GM18519 (cell line): Measurements from ENCODE around the gene MYH15.

ENCODE experiments used
- ATAC-seq: cut with Tn5 transposase; IDR thresholded peaks from one replicate; pipeline ENCODE4 v1.9.1; 2021; ENCODE audit warnings: mild to moderate bottlenecking, moderate library complexity; ENCODE audit not compliant: unreplicated experiment, low FRiP score

Gene MYH15

DNA sequence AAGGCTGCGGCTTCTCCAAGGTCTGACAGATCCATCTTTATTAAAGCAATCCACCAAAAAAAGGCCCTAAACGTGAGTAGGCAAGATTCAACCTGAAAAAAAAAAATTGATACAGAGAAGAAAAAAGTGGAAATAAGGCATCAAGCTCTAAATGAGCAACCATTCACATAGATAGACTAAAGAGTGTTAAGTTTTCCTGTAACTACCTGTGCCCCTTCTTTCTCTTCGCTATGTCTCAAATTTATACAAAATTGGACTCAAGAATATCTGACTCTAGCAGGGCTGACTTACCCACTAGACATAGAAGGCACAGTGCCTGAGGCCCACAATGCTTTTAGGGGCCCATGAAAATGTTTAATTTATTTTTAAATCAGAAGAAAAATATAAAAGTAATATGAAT lies at the start of gene MYH15:
MYH15 (minus strand) TSS at position 101 of the 400 bp plus-strand sequence; CDS start at position 35, 66 bp downstream.
- no peak for ATAC-seq

DNA sequence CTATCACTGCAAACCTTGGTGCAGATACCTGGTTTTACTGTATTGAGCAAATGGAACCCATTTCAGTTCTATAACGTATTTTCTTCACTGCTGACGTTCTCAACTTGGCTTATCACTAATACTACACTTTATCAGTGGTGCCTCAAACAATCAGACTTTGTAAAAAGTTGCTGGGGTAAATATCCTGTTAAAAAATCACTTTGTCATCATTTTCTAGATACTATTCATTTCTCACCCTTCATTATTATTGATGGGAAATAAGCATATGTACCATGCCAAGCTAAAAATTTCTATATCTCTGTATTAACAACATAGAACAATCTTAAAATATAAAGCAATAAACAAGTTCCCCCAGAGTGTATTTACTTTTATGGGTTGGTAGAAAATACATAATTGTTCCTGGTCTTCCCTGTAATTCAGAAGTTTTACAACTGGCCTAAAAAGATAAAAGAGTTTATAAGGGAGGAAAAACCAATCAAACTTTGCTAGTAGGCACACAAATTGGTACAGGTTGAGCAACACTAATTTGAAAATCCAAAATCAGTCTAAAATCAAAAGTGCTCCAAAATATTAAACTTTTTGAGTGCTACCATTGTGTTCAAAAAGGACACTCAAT lies 45.7 kb upstream of the MYH15 start:
- ATAC-seq = no peak

DNA sequence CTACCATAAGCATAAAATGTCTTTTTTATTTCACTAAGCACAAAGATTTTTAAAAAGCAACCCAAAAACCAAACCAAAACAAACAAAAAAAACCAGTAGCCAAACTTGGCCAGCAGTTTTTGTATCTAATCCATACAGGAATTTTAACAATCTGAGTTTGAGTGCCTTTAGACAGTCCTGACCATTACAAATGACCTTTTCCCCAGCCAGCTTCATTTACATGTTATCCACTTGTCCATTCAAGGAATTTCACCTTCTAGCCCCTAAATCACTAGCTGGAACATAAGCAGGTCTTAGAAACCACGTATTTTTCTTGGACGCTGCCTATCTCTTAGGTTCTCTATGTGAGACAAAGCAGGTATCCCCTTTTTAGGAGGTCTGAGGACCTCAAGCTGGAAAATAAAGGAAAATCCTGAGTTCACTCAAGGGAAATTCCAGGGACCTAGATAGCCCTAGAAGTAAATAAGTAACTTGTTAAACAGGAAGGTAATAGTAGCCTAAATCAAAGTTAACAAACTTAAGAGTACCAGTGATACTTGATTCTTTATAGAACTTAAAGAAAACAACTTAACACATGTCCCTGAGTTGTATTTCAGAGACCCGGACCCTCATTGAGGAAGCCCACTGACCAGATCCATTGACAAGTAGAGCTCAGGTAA lies 44.6 kb upstream of the MYH15 start:
- ATAC-seq = no peak

DNA sequence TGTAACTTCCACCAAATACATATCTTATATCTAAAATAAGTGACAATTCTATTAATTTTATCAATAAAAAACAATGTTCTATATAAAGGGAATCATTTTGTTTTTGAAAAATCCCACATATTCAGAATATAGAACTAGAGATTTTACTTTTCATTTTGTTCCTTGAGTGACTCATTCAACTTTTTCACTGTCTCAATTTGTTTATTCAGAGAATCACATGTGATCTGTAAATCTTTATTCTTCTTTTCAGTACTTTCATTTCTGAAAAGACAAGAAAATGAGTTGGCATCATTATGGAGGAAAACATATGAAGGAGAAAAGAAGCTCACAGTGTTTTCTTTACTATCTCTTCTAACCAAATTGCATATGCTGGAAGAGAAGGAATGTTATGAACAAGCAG lies 43.8 kb upstream of the MYH15 start:
- no peak for ATAC-seq

DNA sequence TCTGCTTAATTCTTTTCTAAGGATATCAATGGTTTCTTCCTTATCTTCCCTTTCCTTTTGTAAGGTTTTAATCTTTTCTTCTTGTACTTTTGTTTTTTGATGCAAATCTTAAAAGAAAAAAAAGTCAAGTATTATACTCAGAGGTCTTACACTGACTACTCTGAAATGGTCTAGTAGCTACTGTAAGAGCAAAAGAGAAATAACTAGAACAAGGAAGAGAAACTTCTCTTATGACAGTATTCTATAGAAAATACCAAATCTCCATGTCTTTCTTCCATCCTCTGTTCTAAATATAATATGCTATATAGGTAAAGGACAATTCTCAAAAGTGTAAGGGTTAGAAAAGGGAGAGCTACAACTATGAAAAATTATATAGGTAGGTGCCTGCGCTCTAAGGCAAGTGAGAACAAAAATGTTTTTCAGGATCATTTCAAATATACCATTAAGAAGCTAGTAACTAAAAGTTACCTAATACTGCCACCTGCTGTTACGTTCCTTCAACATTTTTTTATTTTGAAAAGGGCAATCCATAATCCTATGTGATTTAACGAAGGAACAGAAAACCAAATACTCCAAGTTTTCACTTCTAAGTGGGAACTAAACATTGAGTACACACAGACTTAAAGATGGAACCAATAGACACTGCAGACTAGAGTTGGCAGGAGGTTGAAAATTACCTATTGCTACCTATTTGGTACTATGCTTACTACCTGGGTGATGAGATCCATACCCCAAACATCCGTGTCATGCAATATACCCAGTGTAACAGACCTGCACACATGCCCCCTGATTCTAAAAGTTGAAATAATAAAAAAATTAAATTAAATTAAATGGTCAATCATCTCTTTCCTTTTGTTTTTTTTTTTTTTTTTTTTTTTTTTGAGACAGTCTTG lies 42.1 kb upstream of the MYH15 start:
- peak; percentile 59 for ATAC-seq

DNA sequence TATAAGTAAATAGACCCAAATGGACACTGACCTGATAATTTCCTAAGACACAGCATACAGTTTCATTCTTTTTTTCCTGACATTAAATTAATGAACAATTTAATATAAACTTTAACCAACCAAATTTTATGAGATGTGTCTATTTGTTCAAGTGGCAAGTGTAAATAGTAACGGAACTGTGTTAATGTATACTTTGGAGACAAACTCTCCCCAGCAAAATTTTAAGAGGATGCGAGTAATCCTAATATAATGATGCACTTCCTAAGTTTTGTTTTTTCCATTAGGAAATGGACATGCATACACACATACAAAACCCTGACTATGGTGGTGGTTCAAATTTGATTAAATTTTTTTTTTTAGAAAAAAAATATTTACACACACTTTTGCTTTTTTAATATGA lies 38.5 kb upstream of the MYH15 start:
- ATAC-seq = no peak

DNA sequence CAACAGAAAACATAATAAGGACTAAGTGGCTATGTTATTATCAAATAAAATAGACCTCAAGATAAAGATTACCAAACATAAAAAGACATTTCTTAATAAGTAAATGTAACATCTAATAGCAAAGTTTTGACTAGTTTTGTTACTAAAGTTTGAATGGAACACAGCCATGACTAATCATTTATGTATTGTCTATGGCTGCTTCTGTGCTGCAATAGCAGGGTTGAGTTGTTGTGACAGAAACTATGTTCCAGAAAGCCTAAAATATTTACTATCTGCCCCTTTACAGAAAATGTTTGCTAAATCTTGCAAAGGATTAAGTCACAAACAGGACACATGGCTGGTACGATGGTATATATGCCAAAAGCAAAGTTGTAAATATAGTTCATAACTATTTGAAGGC lies 37.9 kb upstream of the MYH15 start:
- no peak for ATAC-seq

DNA sequence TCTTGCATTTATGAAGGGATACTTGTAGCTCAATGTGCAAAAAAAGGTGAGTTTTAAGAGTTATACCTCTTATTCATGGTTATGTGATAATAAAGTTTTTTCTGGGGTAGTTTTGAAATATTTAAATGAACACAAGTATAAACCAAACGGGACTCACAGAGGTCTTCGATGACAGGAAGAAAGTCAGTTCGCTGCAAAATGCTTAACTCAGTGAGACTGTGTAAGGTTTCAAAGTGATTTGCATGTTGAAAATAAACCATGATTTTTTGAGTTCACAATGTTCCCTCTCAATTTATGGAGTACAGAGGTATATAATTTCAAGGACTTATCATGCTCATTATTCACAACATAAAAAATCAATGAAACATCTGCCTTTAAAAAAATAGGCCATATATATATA lies 36.3 kb upstream of the MYH15 start:
- no peak for ATAC-seq

DNA sequence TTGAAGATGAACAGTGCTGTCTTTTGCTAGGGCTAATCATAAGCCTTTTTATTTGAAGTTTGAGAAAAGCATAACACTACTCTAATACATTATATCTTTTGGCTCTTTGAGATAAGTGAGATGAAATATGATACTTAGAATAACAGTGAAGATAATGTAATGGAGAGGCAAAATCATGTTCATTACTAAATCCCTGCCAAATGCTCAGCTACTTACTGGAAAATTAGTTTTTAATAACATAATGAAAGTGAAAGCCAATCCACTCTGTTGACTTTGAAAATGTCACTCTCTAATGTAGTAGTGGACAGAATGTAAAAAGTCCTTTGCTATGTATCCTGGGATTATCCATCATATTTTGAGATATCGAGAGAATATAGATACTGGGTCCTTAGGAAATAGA lies 35.9 kb upstream of the MYH15 start:
- no peak for ATAC-seq

DNA sequence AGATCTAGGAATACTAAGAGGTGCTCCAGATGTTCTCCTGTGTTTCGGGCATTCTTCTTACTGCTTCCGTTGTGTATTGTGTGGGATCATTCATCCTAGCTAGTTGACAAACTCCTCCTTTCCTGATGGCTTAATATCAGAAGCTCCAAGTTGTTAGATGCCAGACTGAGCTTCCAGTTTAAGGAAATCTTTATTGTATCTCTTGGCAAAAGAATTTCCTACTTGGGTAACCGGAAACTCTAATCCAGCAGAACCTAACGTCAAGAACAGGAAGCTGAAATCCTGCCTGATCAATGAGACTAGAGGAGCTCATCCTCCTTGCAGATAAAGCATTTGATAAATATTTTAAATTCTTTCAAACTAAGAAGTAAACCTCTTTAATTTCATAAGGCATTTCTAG lies 27.7 kb upstream of the MYH15 start:
- ATAC-seq = no peak

DNA sequence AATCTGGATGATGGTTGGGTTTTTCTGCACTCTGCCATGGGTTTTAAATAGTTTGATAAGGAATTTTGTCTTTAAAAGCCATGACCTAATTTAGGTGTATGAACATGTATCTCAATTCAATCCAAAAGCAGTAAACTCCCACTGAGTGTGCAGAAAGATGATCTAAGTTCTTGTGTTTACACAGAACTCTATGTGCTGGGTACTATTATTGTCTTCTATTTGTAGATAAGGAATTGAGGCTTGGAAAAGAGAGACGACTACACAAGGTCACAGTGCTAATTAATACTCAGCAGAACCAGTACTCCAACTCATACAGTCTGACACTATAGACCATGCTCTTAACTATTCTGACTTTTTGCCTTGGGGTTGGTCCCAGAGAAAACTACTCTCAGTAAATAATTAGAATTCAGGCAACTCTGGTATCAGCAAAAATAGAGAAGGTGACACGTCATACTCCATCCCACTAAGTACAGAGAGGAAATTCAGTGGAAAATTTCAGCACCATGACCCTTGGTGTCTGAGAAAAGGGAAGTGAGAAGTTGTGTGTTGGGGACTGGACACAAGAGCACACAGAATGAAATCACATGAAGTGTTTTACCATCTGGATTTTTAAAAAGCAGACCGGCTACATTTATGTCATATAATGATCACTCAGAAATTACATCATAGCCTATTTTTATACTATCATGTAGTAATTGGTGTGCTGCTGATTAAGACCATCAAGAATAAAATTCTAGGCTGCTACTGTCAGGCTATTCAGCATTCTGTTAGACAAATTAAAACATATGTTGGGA lies 18.3 kb upstream of the MYH15 start:
- peak; percentile 80 for ATAC-seq

DNA sequence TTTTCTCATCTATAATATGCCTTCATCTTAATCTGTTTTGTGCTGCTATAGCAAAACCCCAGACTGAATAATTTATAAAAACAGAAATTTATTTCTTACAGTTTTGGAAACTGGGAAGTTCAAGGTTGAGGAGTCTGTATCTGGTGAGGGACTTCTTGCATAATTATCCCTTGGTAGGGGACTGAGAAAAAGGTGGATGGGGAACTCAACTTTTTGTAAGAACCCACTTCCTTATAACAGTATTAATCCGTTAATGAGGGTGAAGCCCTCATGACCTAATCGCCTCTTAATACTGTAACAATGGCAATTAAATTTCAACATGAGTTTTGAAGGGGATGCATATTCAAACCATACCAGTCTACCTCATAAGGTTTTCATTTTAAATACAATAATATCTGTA lies 17.4 kb upstream of the MYH15 start:
- no peak for ATAC-seq

DNA sequence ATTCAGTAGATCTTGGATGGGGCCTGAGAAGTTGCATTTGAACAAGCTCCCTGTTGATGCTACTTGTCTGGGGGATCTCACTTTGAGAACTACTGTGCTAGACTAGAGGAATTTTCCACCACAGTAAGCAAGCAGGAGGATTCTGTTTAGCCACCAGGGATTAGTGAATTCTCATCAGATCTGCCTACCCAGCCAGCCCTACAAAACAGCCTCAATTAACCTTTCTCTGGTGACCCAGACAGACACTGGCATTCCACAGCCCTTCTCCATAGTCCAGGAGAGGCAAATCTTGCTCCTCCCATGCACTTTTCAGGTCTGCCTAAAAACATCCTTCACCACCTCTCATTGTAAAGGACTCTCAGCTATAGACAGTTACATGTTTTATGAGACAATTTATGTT lies 16.7 kb upstream of the MYH15 start:
- no peak for ATAC-seq

DNA sequence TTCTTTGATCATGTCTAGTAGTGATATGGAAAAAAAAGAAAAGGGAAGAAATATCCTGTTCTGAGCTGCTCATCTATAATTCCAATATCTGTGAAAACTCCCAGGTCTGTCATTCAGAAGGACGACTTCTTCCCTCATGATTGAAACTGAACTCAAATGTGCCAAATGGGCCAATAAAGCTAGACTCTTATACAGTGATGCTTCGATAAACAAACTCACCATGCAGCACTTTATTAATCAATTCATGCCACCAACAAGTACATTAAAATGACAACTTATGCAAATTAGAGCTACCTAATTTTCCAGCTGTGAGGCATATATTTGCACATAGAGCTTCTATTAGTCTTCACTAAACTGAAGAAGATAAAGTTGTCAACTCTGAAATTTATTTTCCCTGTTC lies 15.6 kb upstream of the MYH15 start:
- no peak for ATAC-seq

DNA sequence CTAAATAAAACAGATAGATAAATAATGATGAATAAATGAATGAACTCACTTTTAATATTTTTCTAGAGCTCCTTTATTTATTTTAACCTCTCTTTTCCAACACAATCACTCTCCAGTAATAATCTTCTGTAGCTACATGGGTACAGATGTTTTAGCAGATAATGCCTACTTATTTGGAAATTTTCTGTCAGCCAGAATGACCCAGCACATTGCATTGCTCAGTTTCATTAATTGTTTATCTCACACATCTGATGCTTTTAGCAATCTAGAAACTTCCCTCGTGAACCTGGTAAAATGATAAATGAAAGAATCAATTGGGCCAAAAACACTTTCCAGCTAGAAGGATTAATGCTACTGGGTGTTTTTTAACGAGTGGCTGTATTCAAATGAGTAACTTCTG lies 14.9 kb upstream of the MYH15 start:
- no peak for ATAC-seq

DNA sequence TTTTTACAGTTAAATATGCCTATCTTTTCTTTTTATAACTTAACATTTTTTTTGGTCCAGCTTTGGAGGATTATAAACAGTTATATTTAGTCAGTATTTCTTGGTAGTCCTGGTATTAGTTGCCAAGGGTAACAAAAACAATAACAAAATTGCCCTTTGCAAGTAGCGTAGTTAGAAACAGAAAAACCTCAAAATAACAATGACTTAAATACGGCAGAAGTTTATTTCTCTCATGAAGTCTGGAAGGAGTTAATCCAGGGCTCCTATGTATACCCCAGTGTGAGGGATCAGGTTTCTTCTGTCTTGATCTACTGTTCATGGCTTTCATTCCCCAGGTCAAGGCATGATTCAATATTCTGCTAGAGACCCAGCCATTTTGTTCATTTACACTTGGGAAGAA lies 14.1 kb upstream of the MYH15 start:
- ATAC-seq = no peak

DNA sequence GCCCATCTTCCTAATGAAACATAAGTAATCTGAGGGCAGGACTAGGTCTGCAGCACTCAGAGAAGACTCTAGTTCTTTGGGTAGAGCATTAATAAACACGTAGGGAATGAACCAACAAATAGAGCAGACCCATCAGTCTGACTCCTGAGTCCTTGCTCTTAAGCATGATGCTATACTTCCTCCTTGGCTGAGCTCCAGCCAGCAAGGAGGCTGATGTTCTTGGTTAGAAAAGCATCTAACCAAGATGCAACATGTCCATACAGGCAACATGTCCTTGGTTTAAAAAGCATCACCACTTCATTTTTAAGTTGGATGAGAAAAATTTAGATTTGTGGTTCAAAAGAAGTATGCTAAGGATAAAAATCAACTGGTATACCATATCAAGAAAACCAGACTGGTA lies 8.5 kb upstream of the MYH15 start:
- ATAC-seq = no peak

DNA sequence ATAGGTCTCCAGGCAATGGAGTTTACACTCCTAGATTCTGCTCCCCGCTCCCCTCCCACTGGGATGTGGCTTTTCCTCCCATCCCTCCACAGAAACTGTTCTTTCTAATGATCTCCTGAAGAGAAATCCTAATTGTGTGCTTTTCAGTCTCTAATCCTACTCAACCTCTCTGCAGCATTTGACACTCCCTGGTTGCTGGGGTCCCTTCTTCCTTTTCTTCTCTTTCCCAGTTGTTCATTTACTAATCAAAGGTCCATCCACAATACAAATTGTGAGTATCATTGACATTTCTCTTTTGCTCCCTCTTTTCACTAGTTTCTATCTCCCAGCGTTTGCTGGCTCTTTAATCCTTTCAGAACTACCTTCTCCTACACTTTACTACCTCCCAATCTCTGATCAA lies 6.5 kb upstream of the MYH15 start:
- ATAC-seq = no peak

DNA sequence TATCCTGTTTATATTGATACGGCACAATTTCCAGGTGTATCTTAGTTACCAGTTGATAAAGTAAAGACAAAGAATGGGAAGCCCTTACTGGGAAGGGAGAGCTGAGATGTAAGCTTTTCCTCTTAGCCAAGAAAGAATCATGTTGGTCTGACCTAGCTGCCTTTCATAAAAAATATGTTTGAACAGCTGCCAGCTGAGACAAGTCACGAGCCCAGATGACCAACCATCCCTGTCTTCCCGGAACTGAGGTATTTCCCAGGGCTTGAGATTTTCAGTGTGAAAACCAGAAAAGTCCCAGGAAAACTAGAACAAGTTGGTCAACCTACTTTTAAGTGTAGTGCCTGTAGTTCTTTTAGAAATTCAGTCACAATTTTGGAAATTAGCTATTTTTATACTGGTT lies 3.6 kb upstream of the MYH15 start:
- ATAC-seq = no peak

DNA sequence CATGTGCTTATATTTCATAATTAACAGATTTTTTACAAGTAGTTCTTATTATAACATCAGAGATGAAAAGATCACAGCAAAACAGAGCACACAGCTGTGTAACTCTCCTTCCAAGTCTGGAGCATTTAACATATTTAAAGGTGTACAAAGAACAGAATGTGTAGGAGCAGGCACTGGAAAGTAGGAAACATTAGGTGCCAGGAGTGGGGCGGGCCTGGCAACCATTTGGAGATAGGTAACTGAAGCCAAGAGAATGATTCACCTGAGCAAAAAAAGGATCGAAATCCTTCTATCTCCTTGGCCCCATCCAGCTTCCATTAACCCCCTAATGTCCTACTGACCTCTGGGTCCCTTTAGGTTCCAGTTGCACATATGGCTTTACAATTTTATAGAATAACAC lies 2.3 kb upstream of the MYH15 start:
- no peak for ATAC-seq

DNA sequence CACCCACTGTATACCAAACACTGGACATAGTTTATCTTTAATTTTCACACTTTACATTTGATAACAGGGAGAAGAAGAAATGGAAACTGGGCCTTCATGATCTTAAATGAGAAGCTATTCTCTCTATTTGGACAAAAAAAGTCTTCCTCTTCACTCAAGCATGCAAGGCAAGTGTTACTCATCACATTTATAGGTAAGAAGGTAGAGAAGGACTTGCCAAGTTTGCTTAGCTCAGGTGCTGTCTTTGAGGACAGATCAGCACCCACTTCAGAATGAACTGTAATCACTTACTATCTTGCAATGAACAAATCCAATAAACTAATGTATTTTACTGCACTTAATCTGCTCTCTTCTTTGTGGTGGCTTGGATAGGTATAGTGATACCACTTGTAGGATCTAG lies 1.1 kb upstream of the MYH15 start:
- no peak for ATAC-seq
